Activated T-helper 1 cell treated with anti-CD3 and anti-CD28 coated beads, Interleukin-2, amount 50 U/mL, for 16 hours (primary cell): ENCODE measurements around the gene VWA3A.
A peak's percentile ranks its signal among the peaks of the same experiment; 100 is the strongest.

Experiments used
- DNase-seq, 2 donors: peaks; one replicate each; pipeline ENCODE4 v3.0.0-alpha.2; 2020; ENCODE audit warnings: low read depth in 1 of 2, low spot score in 1 of 2

The VWA3A gene

GRCh38 chr16:22177968-22178930 is 85.9 kb downstream of the VWA3A start:
- DNase-seq = no peak

GRCh38 chr16:22181426-22181825 is 89.1 kb downstream of the VWA3A start:
- no peak for DNase-seq

DNA sequence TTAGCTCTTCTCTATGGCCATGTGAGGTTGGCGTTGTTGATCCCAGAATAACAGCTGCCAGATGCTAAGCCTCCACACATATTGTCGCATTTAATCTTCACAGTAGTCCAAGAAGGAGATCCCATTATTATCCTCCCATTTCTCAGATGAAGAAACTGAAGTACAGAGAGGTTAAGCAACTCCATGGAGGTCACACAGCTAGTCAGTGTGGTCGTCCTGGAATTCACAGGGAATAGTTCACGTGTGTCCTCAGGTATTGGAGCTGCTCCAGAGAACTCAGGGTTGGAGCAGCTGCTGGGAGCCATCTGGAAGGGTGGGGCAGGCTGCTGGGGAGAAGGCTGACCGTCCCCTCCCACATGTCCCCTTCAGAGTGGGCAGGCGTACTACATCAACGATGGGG is 89.5 kb downstream of the VWA3A start:
- no peak for DNase-seq

GRCh38 chr16:22183335-22183734 is 91.0 kb downstream of the VWA3A start:
- no peak for DNase-seq

DNA sequence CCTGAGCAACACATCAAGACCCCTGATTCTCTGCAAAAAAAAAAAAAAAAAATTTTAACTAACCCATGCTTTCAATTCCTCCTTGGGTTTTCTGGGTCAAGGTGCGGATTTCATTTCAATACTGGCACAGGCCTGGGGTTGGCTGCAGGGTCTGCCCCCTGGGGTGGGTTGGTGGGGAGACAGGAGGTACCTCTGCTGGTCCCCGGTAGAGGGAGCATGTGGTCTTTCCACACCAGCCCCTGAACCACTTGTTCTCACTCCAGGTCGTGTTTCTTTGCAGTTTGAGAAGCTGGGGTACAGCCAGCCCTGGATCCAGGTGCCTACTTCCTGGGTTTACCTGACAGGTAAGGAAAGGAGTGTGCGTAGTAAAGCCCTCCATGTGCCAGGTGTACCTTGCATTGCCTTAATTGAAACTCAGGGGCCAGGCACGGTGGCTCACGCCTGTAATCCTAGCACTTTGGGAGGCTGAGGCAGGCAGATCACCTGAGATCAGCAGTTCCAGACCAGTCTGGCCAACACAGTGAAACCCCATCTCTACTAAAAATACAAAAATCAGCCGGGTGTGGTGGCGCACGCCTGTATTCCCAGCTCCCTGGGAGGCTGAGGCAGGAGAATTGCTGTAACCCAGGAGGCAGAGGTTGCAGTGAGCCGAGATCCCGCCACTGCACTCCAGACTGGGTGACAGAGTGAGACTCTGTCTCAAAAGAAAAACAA is 91.7 kb downstream of the VWA3A start:
- DNase-seq = no peak

DNA sequence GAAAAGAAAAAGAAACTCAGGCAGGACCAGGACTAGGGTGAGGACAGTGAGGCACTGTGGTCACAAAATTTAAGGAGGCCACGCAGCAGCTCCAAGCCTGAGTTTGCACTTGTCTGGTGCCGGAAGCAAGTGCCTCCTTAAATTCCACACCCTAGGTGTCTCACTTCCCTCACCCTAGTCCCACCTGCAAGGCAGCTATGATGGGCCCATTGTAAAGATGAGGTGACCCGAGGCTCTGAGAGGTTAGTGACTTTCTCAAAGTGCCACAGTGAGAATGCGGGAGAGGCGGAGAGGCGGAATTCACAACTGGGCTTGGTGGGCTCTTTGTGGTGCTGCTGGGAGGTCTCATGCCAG is 92.3 kb downstream of the VWA3A start:
- no peak for DNase-seq

- DNase-seq = no peak
Observed at GRCh38 chr16:22186517-22186916, 94.2 kb downstream of the VWA3A start.

DNA sequence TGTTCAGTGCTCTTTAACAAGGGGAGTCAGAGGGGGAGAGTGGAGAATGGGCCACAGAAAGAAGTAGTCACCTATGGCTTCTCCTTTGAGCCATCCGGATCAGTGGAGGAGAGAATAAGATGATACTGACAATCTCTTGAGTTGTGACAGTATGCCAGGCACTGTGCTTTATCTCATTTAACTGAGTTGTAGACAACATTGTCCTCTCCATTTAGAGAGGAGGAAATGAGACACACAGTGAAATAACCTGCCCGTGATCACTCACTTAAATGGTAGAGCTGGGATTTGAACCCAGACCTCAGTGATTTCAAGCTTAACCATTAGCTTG is 95.9 kb downstream of the VWA3A start:
- no peak for DNase-seq

DNA sequence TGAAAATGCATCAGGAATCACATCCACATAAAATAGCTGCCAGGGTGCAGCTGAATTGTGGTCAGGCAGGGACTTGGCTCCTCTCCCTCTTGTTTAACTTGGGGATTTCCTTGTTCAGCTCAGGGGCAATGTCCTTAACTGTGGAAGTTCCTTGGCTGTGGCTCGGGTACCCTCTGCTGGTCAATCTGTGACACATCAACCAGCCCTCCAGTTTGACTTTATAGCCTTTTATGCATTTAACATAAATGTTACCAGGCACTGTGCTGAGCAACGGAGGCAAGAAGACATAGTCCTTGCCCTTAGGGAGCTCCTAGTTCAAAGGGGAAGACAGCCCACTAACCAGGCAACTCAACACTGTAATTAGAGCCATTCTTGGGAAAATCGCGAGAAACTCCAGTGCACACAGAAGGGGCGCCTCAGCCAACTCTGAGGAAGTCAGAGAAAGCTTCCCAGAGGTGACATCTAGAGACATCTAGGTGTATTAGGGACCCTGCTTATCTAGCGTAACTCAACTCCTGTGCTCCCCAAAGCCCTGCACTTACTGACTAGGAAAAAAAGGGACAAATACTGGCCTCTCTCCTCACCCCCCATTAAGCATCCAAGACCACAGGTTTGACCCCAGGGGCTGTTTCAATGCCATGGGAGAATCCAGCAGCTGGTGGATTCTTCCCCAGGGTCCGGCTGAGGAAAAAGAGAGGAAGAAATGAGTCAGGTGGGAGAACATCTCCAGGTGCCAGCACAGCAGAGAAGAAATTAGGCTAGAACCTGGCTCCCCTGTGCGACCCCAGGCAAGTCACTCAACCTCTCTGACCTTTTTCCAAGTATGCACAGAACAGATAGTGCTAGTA is 96.5 kb downstream of the VWA3A start:
- DNase-seq = peak; percentile 31 to 46

DNA sequence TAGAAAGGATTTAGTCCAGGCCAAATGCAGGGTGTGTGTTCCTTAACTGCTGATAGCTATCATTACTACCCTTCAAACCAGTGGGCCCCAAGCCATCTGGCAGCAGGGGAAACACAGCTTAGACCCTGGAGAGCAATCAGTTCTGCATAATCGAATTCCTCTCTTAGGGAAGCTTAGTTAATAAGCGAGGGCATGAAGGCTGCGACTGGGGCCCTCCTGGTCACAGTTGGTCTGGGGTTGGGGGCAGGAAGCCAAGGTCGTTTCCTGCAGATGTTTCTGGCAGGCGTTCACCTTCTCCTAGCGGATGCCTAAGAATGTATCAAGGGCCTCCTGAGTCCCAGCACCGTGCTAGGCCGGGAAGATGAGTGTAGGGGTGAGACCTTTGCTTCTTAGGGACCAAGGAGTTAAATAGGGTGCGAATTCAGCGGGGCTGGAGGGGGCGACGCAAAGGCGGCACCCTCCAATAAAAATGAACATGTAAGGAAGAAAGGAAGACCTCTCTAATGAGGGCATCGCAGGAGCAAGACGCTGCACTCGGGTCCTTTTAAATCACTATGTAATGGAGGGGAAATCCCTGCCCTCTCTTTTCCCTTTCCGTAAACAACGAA is 97.2 kb downstream of the VWA3A start:
- DNase-seq = no peak

- DNase-seq = peak; percentile 83 to 86
Observed at GRCh38 chr16:22190081-22190775, 97.9 kb downstream of the VWA3A start.

- DNase-seq = peak; percentile 98 to 99
Observed at GRCh38 chr16:22190776-22191531, 98.6 kb downstream of the VWA3A start.

DNA sequence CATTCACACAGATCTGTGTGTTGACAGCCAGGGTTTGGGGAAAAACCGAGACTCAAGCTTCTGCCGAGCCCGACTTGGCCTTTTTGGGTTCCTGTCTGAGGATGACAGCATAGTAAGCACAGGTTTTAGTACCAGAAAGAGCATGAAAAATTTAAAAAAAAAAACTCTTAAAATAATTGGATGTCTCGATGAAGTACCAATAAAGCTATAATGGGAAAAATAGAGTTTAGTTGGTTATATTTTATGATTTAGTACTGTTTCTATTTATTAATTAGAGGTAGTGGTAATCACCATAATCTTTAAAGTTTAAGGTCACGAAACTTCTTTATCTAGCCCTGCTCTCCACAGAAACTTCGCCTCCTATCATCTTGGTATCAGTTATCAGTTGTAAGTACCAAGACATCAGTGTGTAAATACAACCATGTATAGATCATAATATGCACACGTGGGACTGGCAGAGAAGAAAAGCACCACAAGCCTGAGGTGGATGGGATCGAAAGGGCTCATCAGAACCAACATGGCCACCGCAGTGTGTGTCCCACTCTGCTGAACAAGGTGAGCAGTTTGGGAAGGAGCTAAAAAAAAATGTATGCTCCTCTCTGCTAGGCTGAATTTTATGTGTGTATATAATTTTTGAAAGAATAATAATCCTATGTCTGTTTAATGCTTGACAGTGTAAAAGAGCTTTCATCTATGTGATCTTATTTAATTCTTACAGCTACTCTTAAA is 99.4 kb downstream of the VWA3A start:
- peak in 1 of 2 donors; percentile 17 for DNase-seq

DNA sequence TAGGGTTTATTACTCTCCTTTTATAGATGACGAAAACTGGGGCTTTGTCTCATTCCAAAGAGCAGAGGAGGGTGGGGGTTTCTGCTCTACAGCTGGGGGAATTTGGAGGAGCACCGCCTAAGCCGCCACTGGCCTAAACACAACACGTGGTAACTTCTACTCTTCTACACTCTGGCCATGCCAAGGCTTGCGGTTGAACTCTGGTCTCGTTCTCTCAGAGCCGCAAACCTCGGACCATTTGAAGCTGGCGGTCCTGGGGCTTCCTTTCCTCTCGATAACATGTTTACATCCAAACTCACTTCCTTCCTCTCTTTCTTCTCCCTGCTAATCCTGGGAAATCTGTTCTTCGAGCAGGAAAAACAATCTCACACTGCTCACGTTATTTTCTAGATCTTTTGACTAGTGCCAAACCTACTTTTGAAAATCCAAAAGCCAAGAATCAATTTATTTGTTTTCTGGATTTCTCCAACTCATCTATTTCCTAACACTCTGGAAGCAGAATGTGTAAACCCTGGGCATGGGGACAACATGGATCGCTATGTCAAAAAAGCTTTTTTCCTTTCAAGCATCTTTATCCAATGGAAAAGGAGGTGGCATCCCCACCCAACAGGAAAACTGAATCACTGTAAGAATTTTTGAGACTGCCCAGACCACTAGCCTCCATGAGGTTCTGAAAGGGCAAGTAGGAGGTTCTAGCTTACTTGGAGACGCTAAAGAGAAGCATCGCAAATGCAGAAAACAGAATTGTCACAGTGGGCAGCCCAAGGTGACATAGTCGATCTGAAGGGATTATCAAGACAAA is 100.1 kb downstream of the VWA3A start:
- DNase-seq = peak; percentile 50 to 62

- no peak for DNase-seq
Observed at GRCh38 chr16:22193063-22193411, 100.7 kb downstream of the VWA3A start.

DNA sequence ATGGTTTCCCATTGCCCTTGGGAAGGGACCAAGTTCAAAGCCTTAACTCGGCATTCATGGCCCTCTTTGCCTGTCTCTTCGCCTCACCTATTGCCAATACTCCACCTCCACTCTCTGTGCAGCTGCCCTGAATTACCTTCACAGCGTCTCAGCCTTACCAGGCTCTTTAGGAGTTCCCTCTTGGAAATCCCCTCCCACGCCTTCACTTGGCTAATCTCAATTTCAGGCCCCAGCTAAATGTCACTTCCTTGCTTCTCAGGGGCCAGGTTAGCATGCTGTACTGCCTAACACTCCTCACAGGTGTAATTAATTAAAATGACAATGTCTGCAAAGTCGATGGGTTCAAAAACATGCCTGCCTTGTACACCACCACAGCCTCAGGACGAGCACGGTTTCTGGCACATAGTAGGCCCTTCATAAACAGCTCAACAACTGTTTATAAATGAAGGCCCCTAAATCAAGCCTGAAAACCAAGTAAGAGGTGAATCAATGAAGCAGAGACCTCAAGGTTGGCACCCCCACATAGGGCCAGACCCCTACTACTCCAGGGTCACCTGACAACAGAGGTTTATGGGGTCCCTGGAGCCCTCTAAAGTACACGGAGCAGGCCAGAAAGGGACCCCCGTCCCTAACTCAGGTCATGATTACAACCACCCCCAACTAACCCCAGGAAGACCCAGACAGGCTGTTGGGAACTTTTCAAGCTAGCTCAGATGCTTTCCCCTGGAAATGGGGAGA is 102.5 kb downstream of the VWA3A start:
- DNase-seq = no peak

GRCh38 chr16:22195445-22195694 is 103.0 kb downstream of the VWA3A start:
- no peak for DNase-seq
